ENCODE data around the gene DMBT1.

The DMBT1 gene

GRCh38 chr10:122643931-122644534 is 83.5 kb downstream of the DMBT1 start:
- no peak for DNase-seq (ENCODE audit: low read depth in 4 of 4, low spot score in 1 of 4)

DNA sequence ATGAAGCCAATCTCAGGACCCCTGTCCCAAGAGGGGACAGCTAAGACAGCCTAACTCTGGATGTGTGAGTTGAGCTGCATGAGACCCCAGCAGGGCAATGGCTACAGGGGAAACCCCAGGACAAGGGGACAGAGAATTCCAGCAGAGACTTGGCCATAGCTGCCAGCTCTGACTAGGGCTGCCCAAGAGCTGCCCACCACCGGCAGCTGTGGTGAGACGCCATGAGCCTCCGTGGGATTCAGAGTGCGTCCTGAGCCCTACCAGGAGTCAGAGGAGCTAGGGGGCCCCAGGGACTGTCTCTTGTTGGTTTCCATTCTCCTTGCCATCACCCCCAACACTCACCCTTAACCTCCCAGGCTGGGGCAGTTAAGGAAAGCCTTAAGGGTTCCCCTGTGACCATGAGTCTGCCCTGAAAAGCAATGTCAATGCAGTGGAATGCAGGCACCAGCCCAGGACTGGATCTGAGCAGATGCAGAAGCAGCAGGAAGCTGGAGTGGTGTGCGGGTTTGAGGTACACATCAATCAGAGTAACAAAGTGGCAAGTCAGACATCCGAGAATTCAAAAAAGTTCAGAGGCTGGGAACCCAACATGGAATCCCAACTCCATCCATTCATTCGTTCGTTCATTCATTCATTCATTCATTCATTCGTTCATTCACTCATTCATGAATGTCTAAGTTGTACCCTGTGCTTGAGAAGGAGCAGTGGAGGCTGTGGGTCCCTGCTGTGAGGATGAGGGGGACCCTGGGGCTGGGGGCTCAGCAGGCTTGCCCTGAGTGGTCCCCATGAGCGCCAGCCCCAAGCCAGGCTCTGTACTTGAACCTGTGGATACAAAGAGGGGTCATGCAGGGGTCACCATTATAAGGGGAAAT is 86.2 kb downstream of the DMBT1 start:
- no peak for DNase-seq (ENCODE audit: low read depth in 4 of 4, low spot score in 1 of 4)

- DNase-seq (ENCODE audit: low read depth in 4 of 4, low spot score in 1 of 4): no peak
Measured at GRCh38 chr10:122647383-122647968, 86.9 kb downstream of the DMBT1 start.

GRCh38 chr10:122648599-122649428 is 88.3 kb downstream of the DMBT1 start:
- no peak for DNase-seq (ENCODE audit: low read depth in 4 of 4, low spot score in 1 of 4)

DNA sequence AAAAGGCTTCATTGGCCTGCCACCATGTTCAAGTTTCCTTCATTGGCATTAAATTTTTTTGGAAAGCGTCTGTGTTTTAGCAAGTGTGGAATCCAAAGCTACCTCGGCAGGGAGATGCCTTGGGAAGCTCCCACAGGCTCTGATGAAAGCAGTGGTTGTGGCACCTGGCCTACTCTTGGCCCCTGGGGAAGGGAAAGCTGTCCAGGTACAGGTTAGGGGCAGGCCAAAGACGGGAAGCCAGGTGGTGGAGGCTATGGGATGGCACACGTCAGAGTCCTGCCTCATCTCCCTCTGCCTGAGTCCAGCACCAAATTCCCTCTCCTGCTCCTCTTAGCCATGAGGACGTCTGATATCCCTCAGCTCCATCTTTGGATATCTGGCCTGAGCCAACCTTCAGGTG is 89.3 kb downstream of the DMBT1 start:
- DNase-seq (ENCODE audit: low read depth in 4 of 4, low spot score in 1 of 4): no peak

GRCh38 chr10:122650331-122650730 is 89.8 kb downstream of the DMBT1 start:
- no peak for DNase-seq (ENCODE audit: low read depth in 4 of 4, low spot score in 1 of 4)

- DNase-seq (ENCODE audit: low read depth in 4 of 4, low spot score in 1 of 4): no peak
Measured at GRCh38 chr10:122655524-122656307, 95.2 kb downstream of the DMBT1 start.

GRCh38 chr10:122656308-122656705 is 95.8 kb downstream of the DMBT1 start:
- DNase-seq (ENCODE audit: low read depth in 4 of 4, low spot score in 1 of 4): no peak

DNA sequence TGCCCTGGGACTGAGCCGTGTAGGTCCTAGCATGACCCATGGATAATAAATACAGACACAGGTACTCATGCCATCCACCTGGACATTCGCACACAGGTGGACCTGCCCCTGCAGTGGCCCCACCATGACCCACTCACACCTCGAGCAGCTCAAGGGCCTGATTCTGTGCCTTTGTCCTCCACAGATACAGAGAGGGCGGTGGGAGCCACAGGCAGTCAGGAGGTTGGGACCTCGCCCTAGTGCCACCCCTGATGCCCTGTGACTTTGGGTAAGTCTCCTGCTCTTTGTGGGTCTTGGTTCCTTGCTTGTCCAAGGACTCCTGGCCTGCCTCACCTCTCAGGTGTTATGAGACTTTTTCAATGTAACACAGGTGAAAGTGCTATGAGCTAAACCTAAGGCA is 96.2 kb downstream of the DMBT1 start:
- DNase-seq (ENCODE audit: low read depth in 4 of 4, low spot score in 1 of 4): no peak

- DNase-seq (ENCODE audit: low read depth in 4 of 4, low spot score in 1 of 4): no peak
Measured at GRCh38 chr10:122657255-122657654, 96.7 kb downstream of the DMBT1 start.

DNA sequence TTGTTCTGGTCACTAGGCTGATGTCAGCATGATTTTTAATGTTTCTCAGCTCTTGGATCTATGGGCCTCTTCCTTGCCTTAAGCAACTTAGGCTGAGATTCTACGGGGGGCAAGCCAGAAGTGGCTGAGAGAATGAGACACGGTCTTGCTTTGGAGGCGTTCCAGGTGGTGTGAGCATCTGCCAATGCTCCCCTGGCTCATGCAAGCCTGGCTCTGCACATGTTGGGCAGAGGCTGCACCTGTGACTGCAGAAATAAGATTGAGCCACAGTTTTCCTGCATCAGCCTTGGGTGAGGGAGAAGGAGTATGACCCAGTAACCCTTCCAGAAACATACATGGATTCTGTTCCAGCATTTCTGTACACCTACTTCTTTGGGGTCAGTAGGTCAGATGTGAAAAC is 97.2 kb downstream of the DMBT1 start:
- DNase-seq (ENCODE audit: low read depth in 4 of 4, low spot score in 1 of 4): no peak

DNA sequence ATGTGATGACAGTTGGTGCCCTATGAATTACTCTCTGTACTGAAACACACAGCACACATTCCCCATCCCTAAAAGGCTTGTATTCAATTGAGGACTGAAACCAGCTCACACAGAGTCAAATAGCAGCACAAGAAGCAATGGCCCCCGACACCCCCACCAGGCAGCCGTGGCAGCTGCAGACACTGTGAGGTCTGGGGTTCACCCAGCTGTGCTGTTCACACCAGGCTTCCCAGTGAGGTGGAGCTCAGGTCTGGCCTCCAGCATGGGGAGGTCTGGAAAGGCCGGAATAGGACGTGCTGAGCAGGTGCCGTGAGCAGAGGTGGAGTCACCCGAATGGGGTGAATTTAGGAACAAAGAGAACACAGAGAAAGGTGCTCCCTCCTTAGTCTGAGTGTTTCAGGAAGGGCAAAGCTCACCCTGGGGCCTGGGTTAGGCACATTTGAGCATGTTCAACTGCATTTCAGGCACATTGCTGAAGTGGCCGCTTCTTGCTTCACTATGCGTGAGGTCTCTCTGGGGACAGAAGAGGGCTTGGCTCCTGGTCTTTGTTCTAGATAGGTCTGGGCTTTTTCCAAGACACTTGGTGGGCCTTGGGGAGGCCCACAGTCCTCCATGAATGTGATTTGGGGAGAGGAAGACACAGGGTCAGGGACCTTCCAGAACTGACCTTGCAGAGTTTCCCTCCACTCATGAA is 97.9 kb downstream of the DMBT1 start:
- no peak for DNase-seq (ENCODE audit: low read depth in 4 of 4, low spot score in 1 of 4)

GRCh38 chr10:122659126-122659525 is 98.6 kb downstream of the DMBT1 start:
- no peak for DNase-seq (ENCODE audit: low read depth in 4 of 4, low spot score in 1 of 4)

GRCh38 chr10:122659651-122660050 is 99.1 kb downstream of the DMBT1 start:
- DNase-seq (ENCODE audit: low read depth in 4 of 4, low spot score in 1 of 4): no peak

- DNase-seq (ENCODE audit: low read depth in 4 of 4, low spot score in 1 of 4): no peak
Measured at GRCh38 chr10:122660696-122661095, 100.1 kb downstream of the DMBT1 start.

- DNase-seq (ENCODE audit: low read depth in 4 of 4, low spot score in 1 of 4): no peak
Measured at GRCh38 chr10:122662231-122662630, 101.7 kb downstream of the DMBT1 start.

GRCh38 chr10:122663516-122664130 is 103.1 kb downstream of the DMBT1 start:
- no peak for DNase-seq (ENCODE audit: low read depth in 4 of 4, low spot score in 1 of 4)

- DNase-seq (ENCODE audit: low read depth in 4 of 4, low spot score in 1 of 4): no peak
Measured at GRCh38 chr10:122664501-122664900, 103.9 kb downstream of the DMBT1 start.

DNA sequence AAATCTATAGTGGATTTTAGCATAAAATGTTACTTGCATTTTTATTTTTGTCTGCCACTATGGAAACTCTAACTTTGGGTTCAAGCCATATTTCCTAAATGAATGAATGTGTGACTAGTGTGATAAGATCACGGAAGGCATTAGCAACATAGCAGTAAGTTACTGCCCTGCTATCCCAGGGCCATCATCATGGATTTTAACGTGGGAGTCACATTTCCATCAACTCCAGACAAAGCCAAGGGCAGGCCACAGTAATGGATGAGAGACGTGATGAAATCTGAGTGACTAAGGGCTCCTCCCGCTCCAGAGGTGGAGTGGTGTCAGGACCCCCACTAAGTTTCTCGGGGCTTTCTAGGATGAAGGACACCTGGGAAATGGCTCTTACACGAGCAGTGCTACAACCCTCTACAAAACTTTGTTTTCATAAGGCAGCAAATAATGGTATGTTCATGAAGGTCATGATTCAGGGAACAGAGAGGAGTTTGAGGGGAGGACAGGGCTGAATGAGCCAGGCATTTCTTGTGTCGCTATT is 104.8 kb downstream of the DMBT1 start:
- DNase-seq (ENCODE audit: low read depth in 4 of 4, low spot score in 1 of 4): no peak
